HG03565 (cell line): Measurements from ENCODE around the gene RNF217.

ENCODE experiments used
- ATAC-seq: cut with Tn5 transposase; IDR thresholded peaks from one replicate; pipeline ENCODE4 v1.9.1; 2021; ENCODE audit warnings: mild to moderate bottlenecking, moderate library complexity; ENCODE audit not compliant: unreplicated experiment

Gene RNF217

GRCh38 chr6:124987999-124988591 lies 25.9 kb downstream of the RNF217 start:
- ATAC-seq = no peak

- ATAC-seq = no peak
Measured at GRCh38 chr6:124989136-124989983, 27.1 kb downstream of the RNF217 start.

- no peak for ATAC-seq
Measured at GRCh38 chr6:124990988-124991387, 28.8 kb downstream of the RNF217 start.

- no peak for ATAC-seq
Measured at GRCh38 chr6:124991764-124992295, 29.6 kb downstream of the RNF217 start.

GRCh38 chr6:124993327-124993726 lies 31.1 kb downstream of the RNF217 start:
- no peak for ATAC-seq

- ATAC-seq = no peak
Measured at GRCh38 chr6:124994648-124995047, 32.4 kb downstream of the RNF217 start.

GRCh38 chr6:124995131-124995530 lies 32.9 kb downstream of the RNF217 start:
- ATAC-seq = no peak

GRCh38 chr6:124995645-124996325 lies 33.5 kb downstream of the RNF217 start:
- no peak for ATAC-seq

- no peak for ATAC-seq
Measured at GRCh38 chr6:124996411-124996810, 34.2 kb downstream of the RNF217 start.

GRCh38 chr6:124997196-124997875 lies 35.1 kb downstream of the RNF217 start:
- no peak for ATAC-seq

- no peak for ATAC-seq
Measured at GRCh38 chr6:124999105-124999764, 37.0 kb downstream of the RNF217 start.

GRCh38 chr6:125001684-125002405 lies 39.6 kb downstream of the RNF217 start:
- ATAC-seq = no peak

GRCh38 chr6:125002406-125002741 lies 40.1 kb downstream of the RNF217 start:
- ATAC-seq = no peak

GRCh38 chr6:125003070-125003469 lies 40.8 kb downstream of the RNF217 start:
- no peak for ATAC-seq

GRCh38 chr6:125004198-125004597 lies 42.0 kb downstream of the RNF217 start:
- ATAC-seq = no peak

GRCh38 chr6:125004797-125005595 lies 42.8 kb downstream of the RNF217 start:
- no peak for ATAC-seq

- no peak for ATAC-seq
Measured at GRCh38 chr6:125008261-125008703, 46.0 kb downstream of the RNF217 start.

- no peak for ATAC-seq
Measured at GRCh38 chr6:125008957-125009356, 46.7 kb downstream of the RNF217 start.

GRCh38 chr6:125009578-125009977 lies 47.3 kb downstream of the RNF217 start:
- no peak for ATAC-seq
